CD4-positive, alpha-beta memory T cell (primary cell): Measurements from ENCODE around the gene ITM2B. TPM values are rescaled to one million over a fixed set of nuclear protein-coding genes. Genes with fewer than 3 reads are reported as not detected.
A peak's percentile ranks its signal among the peaks of the same experiment; 100 is the strongest.

ENCODE experiments used
- CTCF ChIA-PET: fragments of 350-600 bp; sonication (Branson Sonifier 250); formaldehyde crosslinking; loops from one replicate; lab custom pipeline; 2021; ENCODE audit warnings: inconsistent platforms; ENCODE audit not compliant: partially characterized antibody; lab: Charles Lee
- POLR2A ChIA-PET: fragments of 350-600 bp; sonication (Branson Sonifier 250); formaldehyde crosslinking; loops from one replicate; lab custom pipeline; 2021; ENCODE audit not compliant: partially characterized antibody; lab: Charles Lee
- DNase-seq, 5 donors: peaks; one replicate each; pipeline versions ENCODE4 v3.0.0 to v3.0.0-alpha.2; 2020 to 2022; ENCODE audit warnings: mixed read lengths in 1 of 5
- H3K27ac ChIP-seq: one replicate; pipeline ENCODE4 v1.7.0; 2013; ENCODE audit warnings: low read depth, low read length
- H3K27me3 ChIP-seq: 2 replicates; pipeline ENCODE4 v1.7.0; 2013; ENCODE audit warnings: mild to moderate bottlenecking, low read length, moderate library complexity; ENCODE audit not compliant: insufficient read depth
- H3K36me3 ChIP-seq: 2 replicates; pipeline ENCODE4 v1.7.0; 2013; ENCODE audit warnings: mild to moderate bottlenecking, low read length, moderate library complexity; ENCODE audit not compliant: insufficient read depth
- H3K4me1 ChIP-seq: 2 replicates; pipeline ENCODE4 v1.7.0; 2013; ENCODE audit warnings: mild to moderate bottlenecking, low read length, moderate library complexity; ENCODE audit not compliant: insufficient read depth
- H3K4me3 ChIP-seq, 2 donors: one replicate each; pipeline ENCODE4 v1.7.0; 2013; ENCODE audit warnings: low read length in 2 of 2, mild to moderate bottlenecking in 1 of 2
- H3K9me3 ChIP-seq, 2 donors: one replicate each; pipeline ENCODE4 v1.7.0; 2013; ENCODE audit warnings: low read length in 2 of 2, control low read depth in 1 of 2; ENCODE audit not compliant: control insufficient read depth in 1 of 2
- H3K27ac Mint-ChIP-seq, 7 donors: one replicate each; pipeline ENCODE4 v1.8.0; 2020 to 2021; ENCODE audit warnings: mixed read lengths in 7 of 7, mild to moderate bottlenecking in 6 of 7, inconsistent platforms in 3 of 7, moderate library complexity in 3 of 7
- H3K27me3 Mint-ChIP-seq, 2 donors: one replicate each; pipeline ENCODE4 v1.8.0; 2020 to 2021; ENCODE audit warnings: mixed read lengths in 2 of 2
- H3K36me3 Mint-ChIP-seq, 2 donors: one replicate each; pipeline ENCODE4 v1.8.0; 2020 to 2021; ENCODE audit warnings: mixed read lengths in 2 of 2, inconsistent platforms in 1 of 2, mild to moderate bottlenecking in 1 of 2
- H3K4me1 Mint-ChIP-seq, 4 donors: one replicate each; pipeline ENCODE4 v1.8.0; 2020 to 2021; ENCODE audit warnings: mixed read lengths in 4 of 4, mild to moderate bottlenecking in 1 of 4
- H3K4me3 Mint-ChIP-seq, 8 donors: one replicate each; pipeline ENCODE4 v1.8.0; 2020 to 2021; ENCODE audit warnings: mixed read lengths in 8 of 8, mild to moderate bottlenecking in 7 of 8, moderate library complexity in 6 of 8, inconsistent platforms in 3 of 8
- H3K9me3 Mint-ChIP-seq, 8 donors: one replicate each; pipeline ENCODE4 v1.8.0; 2020 to 2021; ENCODE audit warnings: mixed read lengths in 8 of 8, mild to moderate bottlenecking in 5 of 8, inconsistent platforms in 3 of 8, moderate library complexity in 1 of 8
- intact Hi-C: fragments of 100-400 bp; cut with micrococcal nuclease; formaldehyde crosslinking; loops from one replicate; pipeline ENCODE4 v1.15.1; 2023
- polyA plus RNA-seq, 2 donors: library from polyadenylated mRNA; unstranded; fragments of 300-500 nt; fragmentation: Illumina TruSeq; gene quantifications; one replicate each; pipeline ENCODE4 v1.2.3, GENCODE V29; 2021
- total RNA-seq, 2 experiments: library from RNA; stranded (reverse); gene quantifications; one replicate each; pipeline ENCODE4 v1.2.3, GENCODE V29; 2021

ITM2B gene
- total and polyA plus RNA-seq, 4 experiments from 2014 or later, result 653 to 1,558 (median 1,062) TPM

DNA sequence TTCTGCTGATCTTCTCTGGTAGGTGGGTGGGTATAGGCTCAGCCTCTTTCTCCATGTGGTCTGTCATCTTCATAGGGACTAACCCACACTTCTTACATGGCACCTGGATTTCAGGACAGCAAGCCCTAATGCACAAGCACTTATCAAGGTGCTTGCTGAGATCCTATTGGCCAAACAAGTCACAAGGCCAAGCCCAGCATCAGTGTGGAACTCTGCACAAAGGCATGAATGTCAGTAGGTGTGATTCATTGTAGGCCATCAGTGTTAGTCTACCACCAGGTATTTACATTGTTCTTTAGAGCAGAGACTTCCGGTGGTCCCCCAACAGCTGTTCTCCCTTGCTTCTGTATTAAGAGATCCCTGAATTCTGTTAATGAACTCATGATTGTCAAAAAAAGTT, 62.3 kb downstream of the ITM2B start:
- Histone ChIP-seq H3K36me3 (no peaks in the 10 kb centered on the region), H3K27ac (no peak overlapping the region), H3K27me3 (peaks cover 7% of the 10 kb centered on the region), H3K4me1 (no peaks in the 10 kb centered on the region), H3K9me3 (no peaks in the 10 kb centered on the region), H3K4me3 (no peak overlapping the region)
- no peak for DNase-seq
- Mint-ChIP-seq H3K9me3 (no peaks in the 10 kb centered on the region), H3K27me3 (peaks cover 0 to 1% of the 10 kb centered on the region in 2 donors), H3K36me3 (no peaks in the 10 kb centered on the region), H3K4me1 (peaks cover 0 to 4% (median 0%) of the 10 kb centered on the region in 4 donors), H3K27ac (no peak overlapping the region), H3K4me3 (no peak overlapping the region)
- ChIA-PET POLR2A (interaction anchor here (0.6 to 1.0 kb wide), 2 partner anchors 23 to 140 kb away, joined by 3 read pairs; no protein-coding TSS in a partner anchor), CTCF (no interaction called here)
- intact Hi-C loops, result no loop called here

DNA sequence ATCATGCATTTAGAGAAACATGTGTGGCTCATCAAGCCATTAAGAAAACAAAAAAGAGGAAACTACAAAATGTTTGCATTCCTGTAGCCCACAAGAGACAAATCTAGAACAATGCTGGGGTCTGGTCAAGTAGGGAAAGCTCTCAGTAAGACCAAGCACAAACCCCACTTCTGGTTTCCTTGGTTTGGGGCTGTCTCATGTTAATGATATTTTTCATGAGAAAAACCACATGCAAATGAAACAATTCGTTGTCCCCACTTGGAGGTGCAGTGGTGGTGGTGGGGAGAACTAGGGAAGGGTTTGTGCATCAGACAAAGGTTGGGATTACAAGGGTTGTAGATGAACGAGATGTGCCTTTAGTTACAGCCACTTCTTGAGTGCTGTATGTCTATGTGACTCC, 63.5 kb downstream of the ITM2B start:
- no peak overlapping the region for H3K4me3 ChIP-seq
- Mint-ChIP-seq H3K4me3 (no peak overlapping the region), H3K4me1 (peaks cover 0 to 4% (median 0%) of the 10 kb centered on the region in 4 donors), H3K36me3 (peaks cover 0 to 2% of the 10 kb centered on the region in 2 donors), H3K27me3 (peaks cover 0 to 1% of the 10 kb centered on the region in 2 donors), H3K27ac (peak overlapping the region in 2 of 7 donors; percentile 46 to 71), H3K9me3 (no peaks in the 10 kb centered on the region)
- peaks cover 6% of the 10 kb centered on the region for H3K27me3 ChIP-seq
- H3K9me3 ChIP-seq, result no peaks in the 10 kb centered on the region
- DNase-seq, result no peak
- no peaks in the 10 kb centered on the region for H3K4me1 ChIP-seq
- ChIA-PET POLR2A (interaction anchor here (1.0 kb wide), 1 partner anchor 141 kb away, joined by 3 read pairs; no protein-coding TSS in a partner anchor), CTCF (no interaction called here)
- no peak overlapping the region for H3K27ac ChIP-seq
- intact Hi-C loops, result no loop called here
- H3K36me3 ChIP-seq, result no peaks in the 10 kb centered on the region

DNA sequence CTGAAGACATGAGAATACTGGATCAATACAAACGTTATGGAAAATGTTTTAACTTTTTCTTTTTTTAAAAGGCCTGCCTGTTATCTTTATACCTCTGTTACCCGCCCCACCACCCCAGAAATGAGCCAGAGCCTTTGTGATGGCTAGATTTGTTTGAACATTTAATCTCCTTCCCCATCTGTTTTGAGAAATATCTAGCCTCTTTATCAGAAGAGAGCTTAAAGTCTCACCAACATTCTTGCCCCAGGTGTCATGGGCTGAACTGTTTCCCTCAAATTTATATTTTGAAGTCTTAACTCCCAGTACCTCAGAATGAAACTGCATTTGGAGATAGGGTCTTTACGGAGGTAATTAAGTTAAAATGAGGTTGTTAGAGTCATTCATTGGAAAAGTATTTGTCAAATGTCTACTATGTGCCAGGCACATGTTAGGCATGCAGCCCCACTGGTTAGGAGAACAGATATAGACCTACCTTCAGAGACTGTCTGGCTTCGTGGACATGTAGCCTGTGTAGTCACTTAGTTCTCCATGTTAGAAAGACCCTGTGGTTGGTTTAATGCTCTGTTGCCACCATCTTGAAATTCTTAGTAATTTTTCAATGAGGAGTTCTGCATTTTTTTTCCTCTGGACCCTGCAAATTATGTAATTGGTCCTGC, 64.3 kb downstream of the ITM2B start:
- no peak overlapping the region for H3K27ac ChIP-seq
- H3K36me3 ChIP-seq, result no peaks in the 10 kb centered on the region
- H3K27me3 ChIP-seq, result no peaks in the 10 kb centered on the region
- no peaks in the 10 kb centered on the region for H3K9me3 Mint-ChIP-seq
- H3K4me1 Mint-ChIP-seq, result peaks cover 0 to 4% (median under 1%) of the 10 kb centered on the region in 4 donors
- intact Hi-C loops, result no loop called here
- peaks cover 0 to 1% of the 10 kb centered on the region in 2 donors for H3K27me3 Mint-ChIP-seq
- CTCF ChIA-PET, result no interaction called here
- POLR2A ChIA-PET, result no interaction called here
- no peak overlapping the region for H3K4me3 Mint-ChIP-seq
- H3K9me3 ChIP-seq, result no peaks in the 10 kb centered on the region
- peak overlapping the region in 1 of 7 donors; percentile 71 for H3K27ac Mint-ChIP-seq
- H3K4me3 ChIP-seq, result no peak overlapping the region
- no peak for DNase-seq
- H3K4me1 ChIP-seq, result peaks cover 3% of the 10 kb centered on the region
- H3K36me3 Mint-ChIP-seq, result peaks cover 0 to 2% of the 10 kb centered on the region in 2 donors

DNA sequence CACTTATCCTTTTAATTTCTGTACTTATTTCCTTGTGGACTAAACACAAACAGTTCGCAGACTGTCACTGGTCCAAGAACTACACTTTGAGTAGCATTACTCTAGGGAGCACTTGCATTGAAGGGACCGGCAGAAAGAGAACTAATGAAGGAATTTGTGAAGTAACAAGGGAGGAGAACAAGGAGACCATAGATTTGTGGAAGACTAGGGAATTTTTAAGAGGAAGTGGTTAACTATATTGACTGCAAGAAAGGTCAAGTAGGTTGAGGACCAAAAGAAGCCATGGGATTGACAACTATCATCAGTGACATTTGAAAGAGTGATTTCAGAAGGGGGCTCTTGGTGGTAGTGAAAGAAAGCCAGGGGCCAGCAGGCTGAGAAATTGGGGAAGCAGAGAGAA, 66.6 kb downstream of the ITM2B start:
- Histone ChIP-seq H3K27me3 (no peaks in the 10 kb centered on the region), H3K4me3 (no peak overlapping the region), H3K4me1 (peaks cover 12% of the 10 kb centered on the region), H3K9me3 (no peaks in the 10 kb centered on the region), H3K27ac (no peak overlapping the region), H3K36me3 (no peaks in the 10 kb centered on the region)
- Mint-ChIP-seq H3K4me3 (peak overlapping the region in 2 of 8 donors; percentile 11 to 50), H3K9me3 (no peaks in the 10 kb centered on the region), H3K4me1 (peaks cover 6 to 20% (median 12%) of the 10 kb centered on the region in 4 donors), H3K27ac (peak overlapping the region in 2 of 7 donors; percentile 30 to 31), H3K36me3 (peaks cover 0 to 14% of the 10 kb centered on the region in 2 donors), H3K27me3 (no peaks in the 10 kb centered on the region)
- ChIA-PET CTCF (no interaction called here), POLR2A (no interaction called here)
- no peak for DNase-seq
- intact Hi-C loops, result no loop called here

DNA sequence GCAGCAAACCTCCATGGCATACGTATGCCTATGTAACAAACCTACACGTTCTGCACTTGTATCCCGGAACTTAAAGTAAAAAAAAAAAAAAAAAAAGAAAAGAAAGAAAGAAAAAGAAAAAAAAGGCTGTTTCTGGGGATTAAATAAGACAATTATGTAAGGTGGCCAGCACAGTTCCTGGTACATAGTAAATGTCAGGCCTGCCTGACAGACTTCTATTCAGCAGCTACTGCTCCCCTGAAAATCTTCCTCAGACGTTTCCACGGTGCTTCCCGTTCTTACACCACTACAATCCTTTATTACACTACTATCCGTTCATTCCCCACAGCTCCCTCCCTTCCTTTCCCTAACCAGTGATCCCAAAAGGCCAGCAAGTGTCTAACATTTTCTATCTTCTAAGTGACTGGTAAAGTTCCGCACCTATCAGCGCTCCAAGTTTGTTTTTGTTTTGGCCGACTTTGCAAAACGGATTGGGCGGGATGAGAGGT, 69.9 kb downstream of the ITM2B start:
- intact Hi-C loops, result loop anchor here (1.0 to 5.0 kb wide), 4 partner anchors 36 to 1489 kb away; partner anchors contain the start of genes ITM2B and KPNA3
- Mint-ChIP-seq H3K36me3 (peaks cover 4 to 24% of the 10 kb centered on the region in 2 donors), H3K9me3 (no peaks in the 10 kb centered on the region), H3K27me3 (no peaks in the 10 kb centered on the region), H3K27ac (peak overlapping the region; percentile 98 to 100 (median 99)), H3K4me3 (peak overlapping the region; percentile 87 to 99 (median 96)), H3K4me1 (peaks cover 21 to 39% (median 29%) of the 10 kb centered on the region in 4 donors)
- H3K36me3 ChIP-seq, result no peaks in the 10 kb centered on the region
- peak overlapping the region; percentile 63 to 94 for H3K4me3 ChIP-seq
- peak overlapping the region; percentile 96 for H3K27ac ChIP-seq
- POLR2A ChIA-PET, result interaction anchor here (0.6 to 2.3 kb wide), 15 partner anchors 12 to 351 kb away, joined by 3 to 9 read pairs (median 5); partner anchors contain the start of genes CYSLTR2, ITM2B, MED4 and RCBTB2
- no peak for DNase-seq
- H3K9me3 ChIP-seq, result no peaks in the 10 kb centered on the region
- peaks cover 35% of the 10 kb centered on the region for H3K4me1 ChIP-seq
- CTCF ChIA-PET, result interaction anchor here (0.7 to 1.5 kb wide), 4 partner anchors 12 to 419 kb away, joined by 3 to 5 read pairs (median 4); partner anchors contain the start of gene MED4
- H3K27me3 ChIP-seq, result no peaks in the 10 kb centered on the region

DNA sequence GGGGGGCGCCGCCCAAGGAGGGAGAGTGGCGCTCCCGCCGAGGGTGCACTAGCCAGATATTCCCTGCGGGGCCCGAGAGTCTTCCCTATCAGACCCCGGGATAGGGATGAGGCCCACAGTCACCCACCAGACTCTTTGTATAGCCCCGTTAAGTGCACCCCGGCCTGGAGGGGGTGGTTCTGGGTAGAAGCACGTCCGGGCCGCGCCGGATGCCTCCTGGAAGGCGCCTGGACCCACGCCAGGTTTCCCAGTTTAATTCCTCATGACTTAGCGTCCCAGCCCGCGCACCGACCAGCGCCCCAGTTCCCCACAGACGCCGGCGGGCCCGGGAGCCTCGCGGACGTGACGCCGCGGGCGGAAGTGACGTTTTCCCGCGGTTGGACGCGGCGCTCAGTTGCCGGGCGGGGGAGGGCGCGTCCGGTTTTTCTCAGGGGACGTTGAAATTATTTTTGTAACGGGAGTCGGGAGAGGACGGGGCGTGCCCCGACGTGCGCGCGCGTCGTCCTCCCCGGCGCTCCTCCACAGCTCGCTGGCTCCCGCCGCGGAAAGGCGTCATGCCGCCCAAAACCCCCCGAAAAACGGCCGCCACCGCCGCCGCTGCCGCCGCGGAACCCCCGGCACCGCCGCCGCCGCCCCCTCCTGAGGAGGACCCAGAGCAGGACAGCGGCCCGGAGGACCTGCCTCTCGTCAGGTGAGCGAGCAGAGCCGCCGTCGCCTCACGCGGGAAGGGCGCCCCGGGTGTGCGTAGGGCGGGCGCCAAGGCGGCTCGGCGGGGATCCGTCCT, 70.5 kb downstream of the ITM2B start, which contains the start of gene RB1:
Gene RB1 (plus strand): TSS at position 393 of the 784 bp plus-strand sequence. CDS start 162 bp downstream, at position 555.
- Mint-ChIP-seq H3K27me3 (no peaks in the 10 kb centered on the region), H3K4me1 (peaks cover 21 to 41% (median 29%) of the 10 kb centered on the region in 4 donors), H3K4me3 (peak within 1 kb of the TSS; percentile 95 to 99 (median 97)), H3K27ac (peak within 1 kb of the TSS; percentile 98 to 100 (median 99)), H3K36me3 (peaks cover 4 to 26% of the 10 kb centered on the region in 2 donors), H3K9me3 (no peaks in the 10 kb centered on the region)
- Histone ChIP-seq H3K4me1 (peaks cover 38% of the 10 kb centered on the region), H3K9me3 (no peaks in the 10 kb centered on the region), H3K27ac (peak within 1 kb of the TSS; percentile 96), H3K36me3 (no peaks in the 10 kb centered on the region), H3K4me3 (peak within 1 kb of the TSS; percentile 76 to 94), H3K27me3 (no peaks in the 10 kb centered on the region)
- ChIA-PET CTCF (interaction anchor here (1.4 to 1.5 kb wide), 2 partner anchors 13 to 265 kb away, joined by 3 to 5 read pairs; no protein-coding TSS in a partner anchor), POLR2A (interaction anchor here (0.7 to 2.3 kb wide), 15 partner anchors 12 to 265 kb away, joined by 3 to 9 read pairs (median 5); partner anchors contain the start of genes ITM2B, MED4 and RCBTB2)
- intact Hi-C loops, result loop anchor here (1.0 to 5.0 kb wide), 6 partner anchors 15 to 1489 kb away; partner anchors contain the start of genes ITM2B, KPNA3 and MED4
- peak; percentile 91 to 93 (median 92) for DNase-seq
